OCI-LY1 (cell line): ENCODE measurements around the gene ZFYVE1.

Experiments
- H2AFZ ChIP-seq: fragments of 200-600 bp; sonication (generic), shearing (Covaris generic); 2 replicates; pipeline ENCODE4 v1.6.0; 2014; ENCODE audit warnings: antibody characterized with exemption, mild to moderate bottlenecking, low read length
- H3F3A ChIP-seq: fragments of 200-600 bp; sonication (generic), shearing (Covaris generic); 2 replicates; pipeline ENCODE4 v1.6.0; 2014; ENCODE audit warnings: mild to moderate bottlenecking, antibody characterized with exemption, low read length, moderate library complexity; ENCODE audit not compliant: insufficient read depth
- H3K27ac ChIP-seq: fragments of 200-600 bp; sonication (generic); 2 replicates; pipeline ENCODE4 v1.5.1; 2014; ENCODE audit warnings: low read length, mixed run types, mild to moderate bottlenecking, low read depth; ENCODE audit not compliant: poor library complexity, severe bottlenecking
- H3K27me3 ChIP-seq: fragments of 200-600 bp; sonication (generic); 2 replicates; pipeline ENCODE4 v1.6.0; 2014; ENCODE audit warnings: antibody characterized with exemption, mild to moderate bottlenecking, low read length, moderate library complexity; ENCODE audit not compliant: insufficient read depth
- H3K36me3 ChIP-seq: fragments of 200-600 bp; sonication (generic); 2 replicates; pipeline ENCODE4 v1.6.1; 2014; ENCODE audit warnings: mild to moderate bottlenecking, antibody characterized with exemption, low read length, moderate library complexity, mixed read lengths; ENCODE audit not compliant: insufficient read depth
- H3K4me1 ChIP-seq: fragments of 200-600 bp; sonication (generic); 2 replicates; pipeline ENCODE4 v1.5.1; 2014; ENCODE audit warnings: mild to moderate bottlenecking, low read length, moderate library complexity; ENCODE audit not compliant: insufficient read depth, severe bottlenecking
- H3K4me2 ChIP-seq: fragments of 200-600 bp; sonication (generic), shearing (Covaris generic); 2 replicates; pipeline ENCODE4 v1.6.1; 2014; ENCODE audit warnings: low read length
- H3K4me3 ChIP-seq: fragments of 200-600 bp; sonication (generic); 2 replicates; pipeline ENCODE4 v1.5.1; 2014; ENCODE audit warnings: low read length, low read depth, mild to moderate bottlenecking, mixed read lengths; ENCODE audit not compliant: poor library complexity, severe bottlenecking
- H3K79me2 ChIP-seq: fragments of 200-600 bp; shearing (Covaris generic); 2 replicates; pipeline ENCODE4 v1.6.1; 2016; ENCODE audit warnings: mixed run types, low read length, mixed read lengths; ENCODE audit not compliant: insufficient read depth
- H3K9ac ChIP-seq: fragments of 200-600 bp; sonication (generic), shearing (Covaris generic); 2 replicates; pipeline ENCODE4 v1.6.1; 2014; ENCODE audit warnings: mild to moderate bottlenecking, low read length, mixed read lengths
- H3K9me2 ChIP-seq: fragments of 200-600 bp; sonication (generic), shearing (Covaris generic); 2 replicates; pipeline ENCODE4 v1.6.1; 2014; ENCODE audit warnings: low read depth, mild to moderate bottlenecking, low read length, mixed read lengths
- H3K9me3 ChIP-seq: fragments of 200-600 bp; shearing (Covaris generic); 2 replicates; pipeline ENCODE4 v1.6.1; 2014; ENCODE audit warnings: low read length, mixed read lengths
- H4K20me1 ChIP-seq: fragments of 200-600 bp; sonication (generic), shearing (Covaris generic); 2 replicates; pipeline ENCODE4 v1.6.0; 2016; ENCODE audit warnings: mild to moderate bottlenecking, low read length; ENCODE audit not compliant: insufficient read depth
- EZH2 ChIP-seq: fragments of 200-600 bp; sonication (generic), shearing (Covaris generic); IDR thresholded peaks from 2 replicates; pipeline ENCODE4 v1.8.0; 2017; ENCODE audit warnings: borderline replicate concordance, mixed run types, mild to moderate bottlenecking, antibody characterized with exemption, low read length, moderate library complexity, mixed read lengths
- TF ChIP-seq, protein P1 (sequence below): fragments of 200-600 bp; sonication (generic), shearing (Covaris generic); IDR thresholded peaks from 2 replicates; pipeline ENCODE4 v1.5.1; 2017; ENCODE audit warnings: mild to moderate bottlenecking, antibody characterized with exemption, low read length, moderate library complexity, mixed read lengths

The ZFYVE1 gene

DNA sequence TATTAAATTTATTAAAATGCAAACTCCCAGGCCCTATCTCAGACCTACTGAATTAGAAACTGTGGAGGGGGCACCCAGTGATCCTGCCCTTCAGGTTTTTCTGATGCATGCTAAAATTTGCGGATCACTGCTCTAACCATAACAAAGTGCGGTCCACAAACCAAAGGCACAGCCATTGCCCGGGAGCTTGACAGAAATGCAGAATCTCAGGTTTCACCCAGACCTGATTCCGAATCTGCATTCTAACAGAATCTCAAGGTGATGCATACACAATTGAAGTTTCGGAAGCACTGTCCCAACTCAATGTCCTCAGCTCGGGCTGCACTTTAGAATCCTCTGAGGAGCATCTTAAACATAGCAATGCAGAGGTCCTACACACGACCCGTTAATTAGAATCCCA, 46.0 kb downstream of the ZFYVE1 start:
- Histone ChIP-seq H2AFZ (no peak overlapping the region), H3K36me3 (peaks cover 27% of the 10 kb centered on the region), H3K9ac (no peak overlapping the region), H3K4me2 (no peak overlapping the region), H4K20me1 (no peaks in the 10 kb centered on the region), H3K27ac (no peak overlapping the region), H3K9me3 (no peaks in the 10 kb centered on the region), H3K79me2 (no peaks in the 10 kb centered on the region), H3K4me1 (no peaks in the 10 kb centered on the region), H3F3A (no peaks in the 10 kb centered on the region), H3K27me3 (no peaks in the 10 kb centered on the region), H3K4me3 (no peak overlapping the region), H3K9me2 (no peaks in the 10 kb centered on the region)
- TF ChIP-seq, protein P1, sequence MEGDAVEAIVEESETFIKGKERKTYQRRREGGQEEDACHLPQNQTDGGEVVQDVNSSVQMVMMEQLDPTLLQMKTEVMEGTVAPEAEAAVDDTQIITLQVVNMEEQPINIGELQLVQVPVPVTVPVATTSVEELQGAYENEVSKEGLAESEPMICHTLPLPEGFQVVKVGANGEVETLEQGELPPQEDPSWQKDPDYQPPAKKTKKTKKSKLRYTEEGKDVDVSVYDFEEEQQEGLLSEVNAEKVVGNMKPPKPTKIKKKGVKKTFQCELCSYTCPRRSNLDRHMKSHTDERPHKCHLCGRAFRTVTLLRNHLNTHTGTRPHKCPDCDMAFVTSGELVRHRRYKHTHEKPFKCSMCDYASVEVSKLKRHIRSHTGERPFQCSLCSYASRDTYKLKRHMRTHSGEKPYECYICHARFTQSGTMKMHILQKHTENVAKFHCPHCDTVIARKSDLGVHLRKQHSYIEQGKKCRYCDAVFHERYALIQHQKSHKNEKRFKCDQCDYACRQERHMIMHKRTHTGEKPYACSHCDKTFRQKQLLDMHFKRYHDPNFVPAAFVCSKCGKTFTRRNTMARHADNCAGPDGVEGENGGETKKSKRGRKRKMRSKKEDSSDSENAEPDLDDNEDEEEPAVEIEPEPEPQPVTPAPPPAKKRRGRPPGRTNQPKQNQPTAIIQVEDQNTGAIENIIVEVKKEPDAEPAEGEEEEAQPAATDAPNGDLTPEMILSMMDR, result no peak
- no peak for TF ChIP-seq EZH2

DNA sequence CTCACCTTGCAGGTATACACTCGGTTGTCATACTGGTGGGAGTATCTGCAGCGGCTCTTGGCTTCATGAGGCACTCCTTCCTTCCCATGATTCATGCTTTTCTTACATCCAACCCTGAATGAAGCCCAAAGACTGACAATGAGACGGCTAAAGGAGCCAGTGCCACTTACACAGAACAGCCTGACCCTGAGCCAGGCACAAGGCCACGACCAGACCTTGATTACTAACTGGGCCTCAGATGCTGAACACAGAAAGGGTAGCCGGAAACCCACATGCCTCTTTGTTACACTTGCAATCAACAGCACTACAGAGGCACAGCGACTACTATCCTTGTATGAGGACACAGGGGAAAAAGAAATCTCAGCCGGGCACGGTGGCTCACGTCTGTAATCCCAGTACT, 48.0 kb downstream of the ZFYVE1 start:
- no peaks in the 10 kb centered on the region for H3F3A ChIP-seq
- no peaks in the 10 kb centered on the region for H3K27me3 ChIP-seq
- TF ChIP-seq, protein P1, result no peak
- no peak for TF ChIP-seq EZH2
- peaks cover 38% of the 10 kb centered on the region for H3K36me3 ChIP-seq
- H3K4me2 ChIP-seq, result no peak overlapping the region
- no peaks in the 10 kb centered on the region for H4K20me1 ChIP-seq
- H3K9me2 ChIP-seq, result no peaks in the 10 kb centered on the region
- no peak overlapping the region for H2AFZ ChIP-seq
- H3K4me1 ChIP-seq, result no peaks in the 10 kb centered on the region
- H3K27ac ChIP-seq, result no peak overlapping the region
- no peak overlapping the region for H3K4me3 ChIP-seq
- H3K9me3 ChIP-seq, result no peaks in the 10 kb centered on the region
- H3K79me2 ChIP-seq, result no peaks in the 10 kb centered on the region
- H3K9ac ChIP-seq, result no peak overlapping the region

DNA sequence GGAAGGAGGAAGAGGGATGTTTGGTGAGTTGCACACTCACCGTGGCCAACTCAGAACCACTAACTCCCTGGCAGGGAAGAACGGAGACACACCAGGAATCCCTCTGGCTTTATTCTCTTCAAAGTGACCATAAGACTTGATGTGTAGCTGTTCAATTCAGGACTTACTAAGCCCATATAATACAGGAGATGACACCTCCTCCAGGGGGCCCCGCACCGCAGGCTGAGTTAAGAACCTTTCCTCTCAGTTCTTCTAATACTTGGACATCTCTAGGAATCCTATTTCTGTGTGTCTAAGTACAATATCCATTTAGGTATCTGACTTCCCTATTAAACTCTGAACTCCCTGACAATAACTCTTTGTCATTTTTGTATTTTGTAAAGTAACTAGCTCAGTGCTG, 51.1 kb downstream of the ZFYVE1 start:
- H3K4me2 ChIP-seq, result no peak overlapping the region
- H4K20me1 ChIP-seq, result no peaks in the 10 kb centered on the region
- H3K9me3 ChIP-seq, result no peaks in the 10 kb centered on the region
- H2AFZ ChIP-seq, result no peak overlapping the region
- no peak for TF ChIP-seq EZH2
- H3K79me2 ChIP-seq, result no peaks in the 10 kb centered on the region
- H3K9ac ChIP-seq, result no peak overlapping the region
- no peaks in the 10 kb centered on the region for H3K9me2 ChIP-seq
- no peaks in the 10 kb centered on the region for H3K4me1 ChIP-seq
- H3K27me3 ChIP-seq, result no peaks in the 10 kb centered on the region
- no peak overlapping the region for H3K27ac ChIP-seq
- H3K4me3 ChIP-seq, result no peak overlapping the region
- no peaks in the 10 kb centered on the region for H3F3A ChIP-seq
- H3K36me3 ChIP-seq, result peaks cover 53% of the 10 kb centered on the region

DNA sequence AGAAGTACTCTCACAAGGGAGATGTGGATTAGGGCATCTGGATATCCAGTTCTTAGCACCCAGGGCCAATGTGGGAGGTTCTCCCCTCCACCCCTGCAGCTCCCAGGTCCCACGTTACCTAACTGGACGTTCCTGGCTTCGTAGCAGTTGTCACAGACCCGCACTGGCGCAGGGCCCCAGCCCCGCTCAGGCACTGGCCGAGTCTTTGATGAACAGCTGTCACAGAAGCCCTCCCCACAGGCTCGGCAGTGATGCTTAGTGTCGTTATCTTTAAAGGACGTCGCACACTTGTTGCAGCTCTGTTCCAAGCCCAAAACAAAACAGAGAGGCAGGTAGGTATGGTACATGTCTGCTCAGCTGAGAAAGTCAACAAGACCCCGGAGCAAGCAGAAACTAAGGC, 52.2 kb downstream of the ZFYVE1 start:
- no peaks in the 10 kb centered on the region for H3K79me2 ChIP-seq
- H3K4me1 ChIP-seq, result no peaks in the 10 kb centered on the region
- no peak overlapping the region for H3K9ac ChIP-seq
- H3K27ac ChIP-seq, result no peak overlapping the region
- H3K4me2 ChIP-seq, result no peak overlapping the region
- no peaks in the 10 kb centered on the region for H3F3A ChIP-seq
- peaks cover 54% of the 10 kb centered on the region for H3K36me3 ChIP-seq
- no peak overlapping the region for H2AFZ ChIP-seq
- no peaks in the 10 kb centered on the region for H4K20me1 ChIP-seq
- H3K27me3 ChIP-seq, result no peaks in the 10 kb centered on the region
- TF ChIP-seq EZH2, result no peak
- TF ChIP-seq, protein P1, result no peak
- no peak overlapping the region for H3K4me3 ChIP-seq
- no peaks in the 10 kb centered on the region for H3K9me2 ChIP-seq
- H3K9me3 ChIP-seq, result no peaks in the 10 kb centered on the region
